Measurements from ENCODE around the gene TACR1. TPM values are rescaled to one million over a fixed set of nuclear protein-coding genes. Genes with fewer than 3 reads are reported as not detected.

The TACR1 gene
- total RNA-seq, 1 experiment from 2014 or later = not detected

GRCh38 chr2:75027886-75028285, 171.4 kb downstream of the TACR1 start:
- H3K9me3 Mint-ChIP-seq (ENCODE audit: low read depth, unreplicated experiment) = no peaks in the 10 kb centered on the region
- DNase-seq = no peak
- BruUV-seq (replicated peaks) = no TSS peak
- CTCF ChIA-PET = no interaction called here
- intact Hi-C loops (cut with micrococcal nuclease; ENCODE audit: unreplicated experiment) = no loop called here
- H3K4me1 Mint-ChIP-seq (ENCODE audit: low read depth, unreplicated experiment) = no peaks in the 10 kb centered on the region
- no peak overlapping the region for H3K27ac Mint-ChIP-seq (ENCODE audit: unreplicated experiment)
- H3K27me3 Mint-ChIP-seq (ENCODE audit: unreplicated experiment) = no peaks in the 10 kb centered on the region
- H3K4me3 Mint-ChIP-seq (ENCODE audit: low read depth, unreplicated experiment) = no peak overlapping the region
- TF ChIP-seq CTCF (IDR thresholded peaks at IDR 0.05; ENCODE audit: unreplicated experiment) = no peak
- no peaks in the 10 kb centered on the region for H3K36me3 Mint-ChIP-seq (ENCODE audit: insufficient read depth, unreplicated experiment)

DNA sequence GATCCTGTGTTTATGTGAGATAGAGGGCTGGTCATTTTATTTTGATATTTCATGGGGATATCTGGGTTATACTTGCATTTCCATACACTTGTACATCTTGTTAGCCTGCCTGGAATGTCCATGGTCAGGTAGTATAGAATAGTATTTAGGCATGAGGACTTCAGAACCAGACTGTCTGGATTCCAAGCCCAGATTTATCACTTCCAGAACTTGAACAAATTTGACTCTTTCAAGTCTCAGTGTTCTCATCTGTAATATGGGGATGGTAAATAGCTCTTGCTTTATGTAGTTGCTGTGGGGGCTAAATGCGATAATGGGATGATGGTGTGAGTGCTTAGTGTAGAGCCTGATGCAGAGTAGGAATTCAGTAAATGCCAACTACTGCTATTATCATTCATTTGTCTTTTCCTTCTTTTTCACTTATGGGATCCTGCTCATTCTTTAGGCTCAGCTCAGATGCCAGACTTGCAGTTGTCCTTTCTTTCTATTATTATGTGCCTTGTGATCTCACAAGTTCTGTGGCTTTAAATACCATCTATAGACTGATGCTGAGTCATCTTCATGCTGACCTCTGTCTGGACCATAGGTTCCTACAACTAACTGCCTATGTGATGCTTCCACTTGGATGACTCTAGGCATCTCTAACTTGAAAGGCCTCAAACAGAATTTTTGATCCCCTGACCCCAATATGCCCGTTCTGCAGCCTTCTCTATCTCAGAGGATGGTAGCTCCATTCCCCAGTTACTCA, 173.5 kb downstream of the TACR1 start:
- CTCF ChIA-PET = no interaction called here
- no peak overlapping the region for H3K4me3 Mint-ChIP-seq (ENCODE audit: low read depth, unreplicated experiment)
- no peak for TF ChIP-seq CTCF (IDR thresholded peaks at IDR 0.05; ENCODE audit: unreplicated experiment)
- no peaks in the 10 kb centered on the region for H3K9me3 Mint-ChIP-seq (ENCODE audit: low read depth, unreplicated experiment)
- no peaks in the 10 kb centered on the region for H3K4me1 Mint-ChIP-seq (ENCODE audit: low read depth, unreplicated experiment)
- BruUV-seq (replicated peaks) = no TSS peak
- H3K36me3 Mint-ChIP-seq (ENCODE audit: insufficient read depth, unreplicated experiment) = no peaks in the 10 kb centered on the region
- DNase-seq = no peak
- intact Hi-C loops (cut with micrococcal nuclease; ENCODE audit: unreplicated experiment) = no loop called here
- no peak overlapping the region for H3K27ac Mint-ChIP-seq (ENCODE audit: unreplicated experiment)
- no peaks in the 10 kb centered on the region for H3K27me3 Mint-ChIP-seq (ENCODE audit: unreplicated experiment)

DNA sequence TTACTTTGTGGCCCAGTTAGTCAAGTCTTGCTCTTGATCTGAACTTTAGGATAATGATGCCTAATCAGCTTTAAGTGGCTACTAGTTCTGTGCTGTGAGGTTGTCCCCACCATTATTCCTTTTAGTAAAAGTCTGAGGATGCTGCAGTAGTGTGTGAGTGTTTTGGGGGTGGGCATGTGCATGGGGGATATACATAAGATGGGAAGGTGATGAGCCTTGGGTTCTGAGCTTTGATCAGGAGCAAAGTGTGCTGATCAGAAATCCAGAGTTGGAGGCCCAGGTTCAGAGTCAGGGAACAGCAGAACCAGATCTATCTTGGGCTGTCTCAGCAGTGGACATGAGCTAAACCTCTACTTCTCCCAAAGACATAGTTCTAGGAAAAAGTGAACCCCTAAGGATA, 174.1 kb downstream of the TACR1 start:
- Mint-ChIP-seq H3K4me1 (ENCODE audit: low read depth, unreplicated experiment) (no peaks in the 10 kb centered on the region), H3K36me3 (ENCODE audit: insufficient read depth, unreplicated experiment) (no peaks in the 10 kb centered on the region), H3K4me3 (ENCODE audit: low read depth, unreplicated experiment) (no peak overlapping the region), H3K27ac (ENCODE audit: unreplicated experiment) (no peak overlapping the region), H3K27me3 (ENCODE audit: unreplicated experiment) (no peaks in the 10 kb centered on the region), H3K9me3 (ENCODE audit: low read depth, unreplicated experiment) (no peaks in the 10 kb centered on the region)
- TF ChIP-seq CTCF (IDR thresholded peaks at IDR 0.05; ENCODE audit: unreplicated experiment) = no peak
- CTCF ChIA-PET = no interaction called here
- BruUV-seq (replicated peaks) = no TSS peak
- no peak for DNase-seq
- intact Hi-C loops (cut with micrococcal nuclease; ENCODE audit: unreplicated experiment) = no loop called here

- TF ChIP-seq CTCF (IDR thresholded peaks at IDR 0.05; ENCODE audit: unreplicated experiment) = no peak
- Mint-ChIP-seq H3K27ac (ENCODE audit: unreplicated experiment) (no peak overlapping the region), H3K9me3 (ENCODE audit: low read depth, unreplicated experiment) (no peaks in the 10 kb centered on the region), H3K36me3 (ENCODE audit: insufficient read depth, unreplicated experiment) (no peaks in the 10 kb centered on the region), H3K27me3 (ENCODE audit: unreplicated experiment) (no peaks in the 10 kb centered on the region), H3K4me1 (ENCODE audit: low read depth, unreplicated experiment) (no peaks in the 10 kb centered on the region), H3K4me3 (ENCODE audit: low read depth, unreplicated experiment) (no peak overlapping the region)
- CTCF ChIA-PET = no interaction called here
- BruUV-seq (replicated peaks) = no TSS peak
- intact Hi-C loops (cut with micrococcal nuclease; ENCODE audit: unreplicated experiment) = no loop called here
- DNase-seq = no peak
Observed at GRCh38 chr2:75023666-75024455, 175.5 kb downstream of the TACR1 start.
